PC-3 (cell line): Measurements from ENCODE around the gene CMA1. TPM values are rescaled to one million over a fixed set of nuclear protein-coding genes. Genes with fewer than 3 reads are reported as not detected.

Experiments used
- ATAC-seq: fragments of 200-7000 bp; cut with Tn5 transposase; 2 replicates; pipeline ENCODE4 v1.9.1; 2020; ENCODE audit warnings: mild to moderate bottlenecking, moderate library complexity
- BruUV-seq: library from RNA; stranded (reverse); fragments of 400-500 nt; replicated peaks from 2 replicates; lab custom pipeline; 2021; lab: Mats Ljungman, UMichigan
- CTCF ChIA-PET: fragments of 300-600 bp; sonication (Branson Sonifier 250); formaldehyde crosslinking; loops from one replicate; lab custom pipeline; 2022; ENCODE audit warnings: antibody characterized with exemption; lab: Charles Lee
- POLR2A ChIA-PET: fragments of 300-600 bp; sonication (Branson Sonifier 250); formaldehyde crosslinking; loops from one replicate; lab custom pipeline; 2022; ENCODE audit warnings: antibody characterized with exemption; ENCODE audit not compliant: unreplicated experiment; lab: Charles Lee
- DNase-seq: peaks from one replicate; pipeline ENCODE4 v3.0.0-alpha.2; 2015
- H2AFZ ChIP-seq: fragments of 300-600 bp; sonication (generic); 2 replicates; pipeline ENCODE4 v1.6.0; 2016; ENCODE audit warnings: antibody characterized with exemption, low read length
- H3F3A ChIP-seq: fragments of 300-600 bp; sonication (generic); one replicate; pipeline ENCODE4 v1.6.0; 2017; ENCODE audit warnings: antibody characterized with exemption, low read length, control low read depth, mild to moderate bottlenecking; ENCODE audit not compliant: unreplicated experiment
- H3K27ac ChIP-seq: fragments of 300-600 bp; sonication (generic); 2 replicates; pipeline ENCODE4 v1.5.1; 2016; ENCODE audit warnings: mild to moderate bottlenecking, low read length
- H3K27me3 ChIP-seq: fragments of 300-600 bp; sonication (generic); 2 replicates; pipeline ENCODE4 v1.6.1; 2016; ENCODE audit warnings: low read length, mixed read lengths
- H3K36me3 ChIP-seq: fragments of 300-600 bp; sonication (generic); 2 replicates; pipeline ENCODE4 v1.6.1; 2016; ENCODE audit warnings: low read depth, mixed run types, low read length, mixed read lengths
- H3K4me1 ChIP-seq: fragments of 300-600 bp; sonication (generic); 2 replicates; pipeline ENCODE4 v1.5.1; 2016; ENCODE audit warnings: low read length; ENCODE audit not compliant: insufficient read depth
- H3K4me2 ChIP-seq: fragments of 300-600 bp; sonication (generic); 2 replicates; pipeline ENCODE4 v1.6.0; 2016; ENCODE audit warnings: low read length
- H3K4me3 ChIP-seq: fragments of 300-600 bp; sonication (generic); 2 replicates; pipeline ENCODE4 v1.5.1; 2016; ENCODE audit warnings: mild to moderate bottlenecking, low read length, mixed read lengths
- H3K79me2 ChIP-seq: fragments of 300-600 bp; sonication (generic); 2 replicates; pipeline ENCODE4 v1.6.1; 2017; ENCODE audit warnings: low read length, mixed read lengths
- H3K9ac ChIP-seq: fragments of 300-600 bp; sonication (generic); 2 replicates; pipeline ENCODE4 v1.6.0; 2016; ENCODE audit warnings: mild to moderate bottlenecking, low read length
- H3K9me2 ChIP-seq: fragments of 300-600 bp; sonication (generic); replicated peaks from 2 replicates; pipeline ENCODE4 v1.6.1; 2016; ENCODE audit warnings: mixed run types, low read length, mixed read lengths
- H3K9me3 ChIP-seq: fragments of 300-600 bp; sonication (generic); 2 replicates; pipeline ENCODE4 v1.6.1; 2016; ENCODE audit warnings: low read length, mixed read lengths
- H4K20me1 ChIP-seq: fragments of 300-600 bp; sonication (generic); 2 replicates; pipeline ENCODE4 v1.6.1; 2016; ENCODE audit warnings: low read length, mixed read lengths
- EZH2 ChIP-seq: fragments of 300-600 bp; sonication (generic); IDR thresholded peaks from one replicate; pipeline ENCODE4 v1.6.1; 2017; ENCODE audit warnings: antibody characterized with exemption, mild to moderate bottlenecking, low read length; ENCODE audit not compliant: unreplicated experiment
- EZH2phosphoT487 ChIP-seq: fragments of 300-600 bp; sonication (generic); IDR thresholded peaks from 2 replicates; pipeline ENCODE4 v1.6.1; 2018; ENCODE audit warnings: mild to moderate bottlenecking, antibody characterized with exemption, low read length, borderline replicate concordance
- intact Hi-C: fragments of 100-400 bp; cut with micrococcal nuclease; formaldehyde crosslinking; loops from 2 replicates; pipeline ENCODE4 v1.9.0; 2023
- total RNA-seq: library from RNA; depleted of rRNA; stranded (reverse); fragments of >200 nt; gene quantifications from 2 replicates; pipeline ENCODE4 v1.2.3, GENCODE V29; 2014
- TF ChIP-seq, protein P1 (sequence below): fragments of 300-600 bp; sonication (generic); conservative IDR thresholded peaks from 2 replicates; pipeline ENCODE4 v1.5.1; 2017; ENCODE audit warnings: antibody characterized with exemption, low read depth, mild to moderate bottlenecking, low read length

CMA1 gene
- total RNA-seq, 1 experiment from 2014 or later: not detected

DNA sequence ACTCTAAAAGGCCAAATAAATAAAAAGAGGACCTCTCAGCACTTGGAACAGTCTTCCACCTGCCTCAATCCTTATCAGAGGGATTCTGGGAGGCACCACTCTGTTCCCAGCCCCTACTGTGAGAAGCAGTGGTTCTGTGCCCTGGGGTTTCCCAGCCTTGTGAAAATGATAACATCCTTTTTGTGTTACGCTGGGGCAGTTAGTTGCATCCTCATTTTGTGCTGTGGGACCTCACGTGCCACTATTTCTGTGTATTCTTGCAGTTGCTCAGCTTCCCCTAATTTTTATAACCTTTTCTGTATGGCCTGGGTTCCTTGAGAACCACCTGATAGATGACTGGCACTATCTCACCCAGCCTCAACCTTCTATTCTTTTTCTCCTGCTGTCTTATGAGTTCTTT, 10.8 kb upstream of the CMA1 start:
- H3K4me3 ChIP-seq: no peak overlapping the region
- peaks cover 6% of the 10 kb centered on the region; the same call in 1 of the 2 replicates for H3K27me3 ChIP-seq
- no peaks in the 10 kb centered on the region for H3K36me3 ChIP-seq
- ChIA-PET POLR2A (no interaction called here), CTCF (no interaction called here)
- no TSS peak for BruUV-seq
- no peak overlapping the region for H3K4me2 ChIP-seq
- no peak overlapping the region for H3K9ac ChIP-seq
- H2AFZ ChIP-seq: no peak overlapping the region
- no peak for DNase-seq
- no peaks in the 10 kb centered on the region for H3K79me2 ChIP-seq
- no peaks in the 10 kb centered on the region for H4K20me1 ChIP-seq
- no peaks in the 10 kb centered on the region for H3F3A ChIP-seq
- H3K9me3 ChIP-seq: no peaks in the 10 kb centered on the region
- H3K4me1 ChIP-seq: no peaks in the 10 kb centered on the region
- no peak overlapping the region for H3K27ac ChIP-seq
- no peaks in the 10 kb centered on the region for H3K9me2 ChIP-seq
- intact Hi-C loops: no loop called here
- ATAC-seq: no peak
- TF ChIP-seq EZH2 (no peak), EZH2phosphoT487 (no peak)
- TF ChIP-seq, protein P1, sequence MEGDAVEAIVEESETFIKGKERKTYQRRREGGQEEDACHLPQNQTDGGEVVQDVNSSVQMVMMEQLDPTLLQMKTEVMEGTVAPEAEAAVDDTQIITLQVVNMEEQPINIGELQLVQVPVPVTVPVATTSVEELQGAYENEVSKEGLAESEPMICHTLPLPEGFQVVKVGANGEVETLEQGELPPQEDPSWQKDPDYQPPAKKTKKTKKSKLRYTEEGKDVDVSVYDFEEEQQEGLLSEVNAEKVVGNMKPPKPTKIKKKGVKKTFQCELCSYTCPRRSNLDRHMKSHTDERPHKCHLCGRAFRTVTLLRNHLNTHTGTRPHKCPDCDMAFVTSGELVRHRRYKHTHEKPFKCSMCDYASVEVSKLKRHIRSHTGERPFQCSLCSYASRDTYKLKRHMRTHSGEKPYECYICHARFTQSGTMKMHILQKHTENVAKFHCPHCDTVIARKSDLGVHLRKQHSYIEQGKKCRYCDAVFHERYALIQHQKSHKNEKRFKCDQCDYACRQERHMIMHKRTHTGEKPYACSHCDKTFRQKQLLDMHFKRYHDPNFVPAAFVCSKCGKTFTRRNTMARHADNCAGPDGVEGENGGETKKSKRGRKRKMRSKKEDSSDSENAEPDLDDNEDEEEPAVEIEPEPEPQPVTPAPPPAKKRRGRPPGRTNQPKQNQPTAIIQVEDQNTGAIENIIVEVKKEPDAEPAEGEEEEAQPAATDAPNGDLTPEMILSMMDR: no peak

- intact Hi-C loops: no loop called here
- POLR2A ChIA-PET: no interaction called here
- ATAC-seq (no peak), DNase-seq (no peak)
- Histone ChIP-seq H3K4me2 (no peak overlapping the region), H3K9ac (no peak overlapping the region), H2AFZ (no peak overlapping the region), H3K36me3 (no peaks in the 10 kb centered on the region), H3K9me2 (no peaks in the 10 kb centered on the region), H3K27ac (no peak overlapping the region), H3K9me3 (no peaks in the 10 kb centered on the region), H3K27me3 (peaks cover 6% of the 10 kb centered on the region; the same call in 1 of the 2 replicates), H4K20me1 (no peaks in the 10 kb centered on the region), H3F3A (no peaks in the 10 kb centered on the region), H3K79me2 (no peaks in the 10 kb centered on the region), H3K4me3 (no peak overlapping the region), H3K4me1 (no peaks in the 10 kb centered on the region)
- CTCF ChIA-PET: no interaction called here
- BruUV-seq: no TSS peak
- no peak for TF ChIP-seq EZH2
- TF ChIP-seq, protein P1: no peak
- TF ChIP-seq EZH2phosphoT487: no peak
Observed at GRCh38 chr14:24514209-24514608, 6.1 kb upstream of the CMA1 start.

- Histone ChIP-seq H4K20me1 (no peaks in the 10 kb centered on the region), H2AFZ (no peak overlapping the region), H3K27ac (no peak overlapping the region), H3K4me3 (no peak overlapping the region), H3K9me3 (no peaks in the 10 kb centered on the region), H3F3A (no peaks in the 10 kb centered on the region), H3K9me2 (no peaks in the 10 kb centered on the region), H3K4me2 (no peak overlapping the region), H3K9ac (no peak overlapping the region), H3K27me3 (peaks cover 8% of the 10 kb centered on the region), H3K4me1 (no peaks in the 10 kb centered on the region), H3K79me2 (no peaks in the 10 kb centered on the region), H3K36me3 (no peaks in the 10 kb centered on the region)
- BruUV-seq: no TSS peak
- ATAC-seq (no peak), DNase-seq (no peak)
- POLR2A ChIA-PET: no interaction called here
- intact Hi-C loops: no loop called here
- CTCF ChIA-PET: no interaction called here
- TF ChIP-seq EZH2 (no peak), EZH2phosphoT487 (no peak)
- TF ChIP-seq, protein P1: no peak
Observed at GRCh38 chr14:24513009-24513408, 4.9 kb upstream of the CMA1 start.
